Anterior cingulate cortex (tissue), 58 donors: ENCODE results near the gene SS18L1.

Source experiments
- DNase-seq, 58 donors: peaks; one replicate each; lab custom pipeline; 2025; lab: John Stamatoyannopoulos, UW

Gene SS18L1

DNA sequence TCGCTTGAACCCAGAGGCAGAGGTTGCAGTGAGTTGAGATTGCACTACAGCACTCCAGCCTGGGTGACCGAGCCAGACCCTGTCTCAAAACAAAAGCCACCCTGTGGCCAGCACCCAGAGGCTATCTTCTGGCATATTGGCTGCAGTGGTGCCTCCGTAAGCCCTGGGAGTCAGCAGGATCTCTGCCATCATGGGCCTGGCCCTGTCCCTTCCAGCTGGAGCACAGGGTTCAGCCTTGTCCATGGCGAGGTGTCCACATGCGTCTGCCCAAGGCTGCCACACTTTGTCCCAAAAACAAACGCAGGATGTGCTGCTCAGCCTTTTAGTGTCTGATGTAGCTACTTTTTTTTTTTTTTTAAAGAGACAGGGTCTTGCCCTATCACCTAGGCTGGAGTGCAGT is 23.9 kb downstream of the SS18L1 start:
- no peak for DNase-seq

DNA sequence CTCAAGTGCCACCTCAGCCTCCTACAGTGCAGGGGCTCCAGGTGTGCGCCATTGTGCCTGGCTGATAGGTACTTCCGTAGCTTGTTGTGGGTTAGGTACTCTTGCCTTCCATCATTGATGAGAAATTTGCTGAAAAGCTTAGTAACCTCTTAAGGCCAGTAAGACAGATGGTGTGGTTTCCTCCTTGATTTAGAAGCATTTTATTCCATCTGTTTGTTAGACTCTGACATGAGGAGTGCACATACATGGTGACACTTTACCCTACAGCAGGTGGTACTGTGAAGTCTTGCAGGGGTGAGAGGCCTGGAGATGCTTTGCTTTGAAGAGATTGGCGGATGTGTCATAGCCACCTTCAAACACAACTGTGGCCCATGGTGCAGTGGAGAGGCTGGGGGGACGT is 24.5 kb downstream of the SS18L1 start:
- DNase-seq = no peak

DNA sequence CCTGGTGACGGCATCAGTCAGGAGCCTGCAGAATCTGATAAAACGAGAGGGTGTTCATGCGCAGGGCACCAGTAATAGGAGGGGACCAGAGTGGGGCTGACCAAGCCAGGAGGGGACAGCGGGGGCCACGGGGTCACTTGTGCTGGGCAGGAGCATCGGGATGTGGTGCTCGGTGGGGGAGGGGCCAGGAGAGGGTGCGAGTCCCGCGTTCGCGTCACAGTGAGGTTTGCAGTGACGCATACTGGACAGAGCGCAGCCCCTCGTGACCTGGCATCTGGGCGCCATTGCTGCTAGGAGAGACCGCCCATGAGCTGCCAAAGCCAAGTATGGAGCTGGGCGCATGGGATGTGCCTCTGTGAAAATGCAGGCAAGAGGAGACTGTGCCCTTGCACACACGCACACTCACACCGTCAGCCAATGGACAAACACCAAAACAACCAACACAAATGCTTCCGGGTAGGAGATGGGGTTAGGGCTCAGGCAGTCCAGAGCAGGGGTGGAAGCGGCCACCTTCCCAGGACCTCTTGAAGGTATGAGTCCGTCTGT is 25.4 kb downstream of the SS18L1 start:
- DNase-seq = no peak

GRCh38 chr20:62170536-62170935 is 27.0 kb downstream of the SS18L1 start:
- no peak for DNase-seq

DNA sequence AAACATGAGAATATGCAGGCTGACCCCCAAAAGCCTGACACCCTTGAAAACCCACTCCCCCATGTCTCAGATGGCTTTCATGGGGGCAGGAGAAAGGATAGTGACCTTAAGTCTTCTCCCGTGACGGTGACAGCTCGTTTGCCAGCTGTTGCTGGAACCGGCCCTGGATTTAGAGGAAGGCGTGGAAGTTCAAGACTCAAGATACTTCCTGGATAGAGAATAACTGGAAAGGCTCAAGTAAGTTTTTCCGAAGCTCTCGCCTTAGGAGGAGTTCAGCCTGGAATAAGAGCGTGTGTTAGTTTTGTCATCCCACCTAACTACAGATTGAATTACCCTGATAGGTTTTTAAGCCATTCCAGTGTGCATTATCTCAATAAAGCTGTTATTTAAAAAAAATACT is 27.7 kb downstream of the SS18L1 start:
- no peak for DNase-seq

DNA sequence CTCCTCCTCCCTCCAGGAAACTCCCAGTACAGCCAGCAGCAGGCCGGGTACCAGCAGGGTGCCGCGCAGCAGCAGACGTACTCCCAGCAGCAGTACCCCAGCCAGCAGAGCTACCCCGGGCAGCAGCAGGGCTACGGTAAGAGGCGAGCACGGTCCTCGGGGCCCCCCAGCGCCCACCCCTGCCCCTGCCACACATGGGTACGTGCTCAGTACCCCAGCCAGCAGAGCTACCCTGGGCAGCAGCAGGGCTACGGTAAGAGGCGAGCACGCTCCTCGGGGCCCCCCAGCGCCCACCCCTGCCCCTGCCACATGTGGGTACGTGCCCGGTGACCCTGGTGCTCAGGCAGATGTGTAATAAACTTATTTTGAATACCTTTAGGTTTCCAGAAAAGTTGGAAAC is 29.1 kb downstream of the SS18L1 start:
- no peak for DNase-seq

DNA sequence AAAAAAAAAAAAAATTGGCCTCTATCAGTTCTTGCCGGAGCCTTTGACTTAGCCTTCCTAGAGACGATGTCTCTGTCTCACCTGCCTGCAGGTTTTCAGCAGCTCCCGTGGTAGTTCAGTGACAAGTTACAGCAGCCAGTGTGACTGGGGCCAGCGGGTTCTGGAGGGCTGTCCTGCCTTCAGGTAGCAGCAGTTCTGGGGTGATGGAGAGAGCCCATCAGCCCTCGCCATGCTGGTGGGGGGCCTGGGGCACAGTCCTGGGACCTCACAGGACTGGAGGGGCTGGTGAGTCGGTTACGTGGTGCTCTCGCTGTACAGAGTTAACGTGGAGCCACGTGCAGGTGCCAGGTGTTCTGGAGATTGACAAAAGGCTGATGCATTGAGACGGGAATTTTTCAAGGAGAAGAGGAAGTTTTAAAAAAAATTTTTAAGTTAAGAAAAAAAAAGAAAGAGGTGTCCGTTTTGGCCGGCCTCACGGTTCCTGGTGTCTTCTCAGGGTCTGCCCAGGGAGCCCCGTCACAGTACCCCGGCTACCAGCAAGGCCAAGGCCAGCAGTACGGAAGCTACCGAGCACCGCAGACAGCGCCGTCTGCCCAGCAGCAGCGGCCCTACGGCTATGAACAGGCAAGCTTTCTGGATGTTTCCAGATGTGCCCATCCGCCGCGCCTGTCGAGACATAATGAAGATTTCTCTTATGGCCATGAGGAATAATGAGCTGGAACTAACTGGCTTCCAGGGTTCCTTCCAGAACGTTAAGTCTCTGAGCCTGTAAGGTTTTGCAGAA is 30.6 kb downstream of the SS18L1 start:
- no peak for DNase-seq

GRCh38 chr20:62174870-62175624 is 31.5 kb downstream of the SS18L1 start:
- no peak for DNase-seq

DNA sequence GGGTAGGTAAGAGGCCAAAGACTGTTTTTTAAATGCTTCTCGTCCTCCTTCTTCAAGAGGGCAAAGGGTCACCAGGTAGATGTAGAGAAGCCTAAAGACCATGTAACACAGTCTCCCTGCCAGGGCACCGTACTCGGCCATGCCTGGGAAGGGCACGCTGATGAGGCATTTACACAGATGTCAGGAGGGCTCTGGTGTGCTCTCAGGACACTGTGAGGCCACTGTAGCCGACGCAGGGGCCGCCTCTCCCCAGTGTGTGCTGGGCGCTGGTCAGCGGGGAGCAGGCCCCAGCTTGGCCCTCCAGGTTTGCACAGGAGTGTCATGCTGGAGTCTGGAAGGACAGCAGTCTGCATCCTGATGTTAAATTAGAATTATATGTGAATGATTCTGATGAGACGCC is 32.1 kb downstream of the SS18L1 start:
- DNase-seq = no peak

GRCh38 chr20:62176866-62177265 is 33.3 kb downstream of the SS18L1 start:
- DNase-seq = no peak

DNA sequence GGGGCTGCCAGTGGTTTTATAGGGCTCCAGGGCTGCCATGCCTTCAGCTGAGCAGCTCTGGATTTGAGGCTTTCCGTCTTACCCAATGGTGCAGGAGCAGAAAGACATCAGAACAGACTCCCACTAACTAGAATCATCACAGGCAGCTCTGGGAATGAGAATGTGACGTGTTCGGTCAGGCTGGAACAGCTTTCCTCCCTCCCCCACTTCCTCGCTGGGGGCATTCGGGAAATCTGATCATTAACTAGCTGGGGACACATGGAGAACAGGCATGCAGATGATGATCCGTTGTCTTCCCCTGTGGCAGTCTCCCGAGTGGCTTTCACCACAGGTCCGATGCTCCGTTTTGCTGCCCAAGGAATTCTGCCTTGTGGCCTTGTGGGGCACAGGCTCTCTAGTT is 33.7 kb downstream of the SS18L1 start:
- peak in 1 of 58 donors; percentile 2 for DNase-seq

GRCh38 chr20:62178316-62179161 is 35.0 kb downstream of the SS18L1 start:
- no peak for DNase-seq

GRCh38 chr20:62179162-62179504 is 35.6 kb downstream of the SS18L1 start:
- DNase-seq = no peak

DNA sequence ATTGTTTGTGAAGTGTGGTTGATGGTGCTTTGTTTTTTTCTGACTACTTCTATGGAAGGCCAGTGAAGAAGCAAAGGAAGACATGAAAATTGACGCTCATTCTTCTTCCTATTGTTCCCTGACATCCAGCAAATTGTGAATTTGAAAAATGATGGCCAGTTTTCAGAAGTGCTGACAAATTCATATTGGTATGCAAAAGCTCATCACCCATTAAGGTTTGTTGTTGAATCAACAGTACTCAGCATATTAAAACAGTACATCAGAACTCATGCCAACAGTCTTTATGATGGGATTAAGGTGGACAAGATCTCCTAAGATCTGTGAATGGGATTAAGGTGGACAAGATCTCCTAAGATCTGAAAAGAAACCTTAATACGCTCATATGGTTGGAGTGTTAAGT is 38.2 kb downstream of the SS18L1 start:
- no peak for DNase-seq

- peak; percentile 36 to 95 (median 90) for DNase-seq
Observed at GRCh38 chr20:62182469-62183425, 39.2 kb downstream of the SS18L1 start, which contains the start of gene MTG2. TSS of gene MTG2 (plus strand) at chr20:62183028. CDS start at chr20:62193421, 10,393 bp downstream.

- no peak for DNase-seq
Observed at GRCh38 chr20:62183426-62184142, 40.0 kb downstream of the SS18L1 start.

GRCh38 chr20:62186096-62186426 is 42.5 kb downstream of the SS18L1 start:
- no peak for DNase-seq

DNA sequence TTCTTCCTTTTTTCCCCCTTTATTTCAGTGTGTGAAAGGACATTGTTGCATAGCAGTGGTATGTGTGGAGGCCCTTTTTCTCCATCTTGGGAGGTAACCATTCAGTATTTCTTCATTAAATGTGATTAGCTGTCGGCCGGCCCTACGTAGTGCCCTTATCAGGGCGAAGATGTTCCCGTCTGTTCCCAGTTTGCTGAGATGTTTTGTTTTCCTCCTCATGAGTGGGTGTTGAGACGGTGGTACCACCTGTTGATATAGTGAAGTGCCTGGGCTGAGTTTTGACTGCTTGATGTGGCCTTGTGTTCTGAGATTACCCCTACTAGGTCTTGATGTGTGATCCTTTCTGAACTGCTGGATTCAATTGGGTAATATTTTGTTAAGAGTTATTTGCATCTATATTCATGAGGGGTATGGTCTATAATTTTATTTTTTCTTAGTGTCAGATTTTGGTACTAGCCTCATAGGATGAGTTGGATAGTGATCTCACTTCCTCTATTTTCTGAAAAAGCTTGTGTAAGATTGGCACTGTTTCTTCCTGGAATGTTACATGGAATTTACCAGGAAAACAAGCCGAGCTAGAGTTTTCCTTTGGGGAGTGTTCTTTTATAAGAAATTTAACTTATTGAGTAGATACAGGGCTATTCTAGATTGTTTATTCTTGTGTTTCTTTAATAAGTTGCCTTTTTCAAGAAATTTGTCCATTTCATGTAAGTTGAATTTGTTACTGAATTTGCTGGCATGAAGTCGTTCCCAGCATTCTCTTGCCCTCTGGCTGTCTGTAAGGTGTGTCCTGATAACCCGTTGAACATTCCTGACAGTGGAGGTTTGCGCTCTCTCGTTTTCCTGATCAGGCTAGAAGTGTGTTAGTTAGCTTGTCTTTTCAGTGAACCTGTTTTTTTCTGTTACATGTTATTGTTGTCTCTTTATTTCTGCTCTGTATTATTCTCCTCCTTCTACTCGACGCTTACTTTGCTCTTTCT is 43.6 kb downstream of the SS18L1 start:
- DNase-seq = no peak
